GM20000 (cell line): ENCODE data around the gene TSC22D2.
"Not testable (repeated sequence)": the region's sequence is repeated elsewhere in the genome, so short reads cannot be mapped to it uniquely, and the experiment has no call there.

Experiments used
- DNase-seq: peaks from one replicate; pipeline ENCODE4 v3.0.0; 2012; ENCODE audit warnings: low spot score
- CTCF ChIP-seq: IDR thresholded peaks from 2 replicates; pipeline ENCODE4 v1.5.1; 2012; ENCODE audit warnings: mild to moderate bottlenecking, control low read depth; ENCODE audit errors: extremely low read depth, missing control alignments

TSC22D2 gene

GRCh38 chr3:150461399-150461798 lies 53.3 kb downstream of the TSC22D2 start:
- no peak for DNase-seq
- no peak for TF ChIP-seq CTCF

- TF ChIP-seq CTCF, result no peak
- no peak for DNase-seq
Observed at GRCh38 chr3:150462108-150462507, 54.0 kb downstream of the TSC22D2 start.

GRCh38 chr3:150464684-150465083 lies 56.6 kb downstream of the TSC22D2 start:
- no peak for DNase-seq
- TF ChIP-seq CTCF, result no peak

- TF ChIP-seq CTCF, result no peak
- DNase-seq, result no peak
Observed at GRCh38 chr3:150467381-150467780, 59.3 kb downstream of the TSC22D2 start.

GRCh38 chr3:150469031-150469930 lies 61.2 kb downstream of the TSC22D2 start:
- no peak for TF ChIP-seq CTCF

GRCh38 chr3:150469931-150470740 lies 62.0 kb downstream of the TSC22D2 start:
- no peak for DNase-seq
- no peak for TF ChIP-seq CTCF

More at GRCh38 chr3:150469031-150469930, 61.2 kb downstream of the TSC22D2 start:
- no peak for DNase-seq

GRCh38 chr3:150472421-150472820 lies 64.3 kb downstream of the TSC22D2 start:
- no peak for TF ChIP-seq CTCF
- DNase-seq, result no peak

GRCh38 chr3:150473161-150473560 lies 65.1 kb downstream of the TSC22D2 start:
- DNase-seq, result not testable (repeated sequence)
